Transverse colon (tissue), 4 donors: ENCODE data around the gene ZNF629. TPM values are rescaled to one million over a fixed set of nuclear protein-coding genes. Genes with fewer than 3 reads are reported as not detected.

ENCODE experiments used
- DNase-seq: peaks from one replicate; pipeline ENCODE4 v3.0.0-alpha.2; 2019
- H3K27ac ChIP-seq, 4 donors: fragments of 200-600 bp; sonication (generic); 2 replicates each; pipeline ENCODE4 v1.5.1; 2016 to 2018; ENCODE audit warnings: inconsistent platforms in 4 of 4
- H3K27me3 ChIP-seq: fragments of 200-600 bp; sonication (generic); 2 replicates; pipeline ENCODE4 v1.5.1; 2017; ENCODE audit warnings: inconsistent platforms
- H3K36me3 ChIP-seq, 4 donors: fragments of 200-600 bp; sonication (generic); 2 replicates each; pipeline ENCODE4 v1.5.1; 2017 to 2019; ENCODE audit warnings: inconsistent platforms in 4 of 4
- H3K4me1 ChIP-seq, 4 donors: fragments of 200-600 bp; sonication (generic); 2 replicates each; pipeline ENCODE4 v1.5.1; 2017 to 2020; ENCODE audit warnings: inconsistent platforms in 4 of 4
- H3K4me3 ChIP-seq, 4 donors: fragments of 200-600 bp; sonication (generic); 1 replicate in 1 of 4; 2 replicates in 3 of 4; pipeline versions ENCODE4 v1.5.1 to v1.6.1; 2017 to 2019; ENCODE audit warnings: inconsistent platforms in 4 of 4
- H3K9me3 ChIP-seq, 2 donors: fragments of 200-600 bp; sonication (generic); 2 replicates each; pipeline ENCODE4 v1.5.1; 2017 to 2019; ENCODE audit warnings: inconsistent platforms in 2 of 2
- CTCF ChIP-seq, 5 experiments: fragments of 200-600 bp in 3 of 5; fragments of 450-650 bp in 2 of 5; sonication (generic) in 3 of 5; IDR thresholded peaks; 1 replicate in 2 of 5; 2 replicates in 3 of 5; pipeline ENCODE4 v1.5.1; 2016 to 2017; ENCODE audit warnings: antibody characterized with exemption in 5 of 5, inconsistent platforms in 3 of 5, mild to moderate bottlenecking in 2 of 5, moderate library complexity in 1 of 5
- EP300 ChIP-seq: sonication (generic); formaldehyde crosslinking; IDR thresholded peaks from one replicate; pipeline ENCODE4 v1.6.1; 2017; ENCODE audit warnings: antibody characterized with exemption, low read depth
- POLR2A ChIP-seq: fragments of 450-650 bp; IDR thresholded peaks from one replicate; pipeline ENCODE4 v1.6.1; 2016; ENCODE audit warnings: antibody characterized with exemption, mild to moderate bottlenecking, moderate library complexity
- POLR2AphosphoS5 ChIP-seq, 3 donors: sonication (generic); formaldehyde crosslinking; IDR thresholded peaks; one replicate each; pipeline ENCODE4 v1.6.1; 2016; ENCODE audit warnings: antibody characterized with exemption in 3 of 3
- WGBS, 2 donors: methylation state at CpG; one replicate each; pipeline ENCODE4 v1.1.5; 2018; ENCODE audit warnings: low coverage in 1 of 2; 5-methylcytosine and 5-hydroxymethylcytosine counted together
- in situ Hi-C, 4 donors: fragments of 200-750 bp; cut with MboI; loops; one replicate each; pipeline versions ENCODE4 v1.15.0 to v1.15.1; 2017; ENCODE audit warnings: low sequenced_read_pairs in 3 of 4, low pct_ligation_motif_present in 1 of 4, low pct_unique_long_range_greater_than_20kb in 1 of 4
- intact Hi-C: fragments of 100-400 bp; cut with DNase I; formaldehyde crosslinking; loops from one replicate; pipeline ENCODE4 v1.15.1; 2023; ENCODE audit warnings: low total_unique reads
- total RNA-seq, 4 donors: library from RNA; depleted of rRNA; stranded (reverse); fragments of >200 nt; gene quantifications; one replicate each; pipeline ENCODE4 v1.1.0, GENCODE V29; 2016

ZNF629 gene
- total RNA-seq, 4 donors from 2014 or later: 13.5 to 29.9 (median 16.4) TPM

GRCh38 chr16:30768583-30769181 is 18.3 kb downstream of the ZNF629 start:
- intact Hi-C loops (loop anchor here (10.0 kb wide), 1 partner anchor 64 kb away; no protein-coding TSS in a partner anchor), in situ Hi-C loops (no loop called here)
- DNase-seq: no peak

GRCh38 chr16:30767767-30768465 is 19.1 kb downstream of the ZNF629 start:
- Histone ChIP-seq H3K27me3 (no peaks in the 10 kb centered on the region), H3K4me3 (no peak overlapping the region), H3K9me3 (no peaks in the 10 kb centered on the region), H3K27ac (no peak overlapping the region), H3K4me1 (peaks cover 9 to 16% (median 11%) of the 10 kb centered on the region in 4 donors), H3K36me3 (peaks cover 0 to 78% (median 37%) of the 10 kb centered on the region in 4 donors)
- TF ChIP-seq CTCF (IDR thresholded peaks at IDR 0.05) (no peak), EP300 (no peak), POLR2AphosphoS5 (IDR thresholded peaks at IDR 0.05) (no peak), POLR2A (no peak)
- in situ Hi-C loops (no loop called here), intact Hi-C loops (loop anchor here (10.0 kb wide), 1 partner anchor 63 kb away; no protein-coding TSS in a partner anchor)
- no peak for DNase-seq
- WGBS, 2 donors: 92 to 93% methylated on average over 2 to 18 of the region's 18 CpGs

More at GRCh38 chr16:30768583-30769181, 18.3 kb downstream of the ZNF629 start:
- Histone ChIP-seq H3K9me3 (no peaks in the 10 kb centered on the region), H3K36me3 (peaks cover 0 to 78% (median 37%) of the 10 kb centered on the region in 4 donors), H3K27me3 (no peaks in the 10 kb centered on the region), H3K27ac (no peak overlapping the region), H3K4me1 (peaks cover 1 to 8% (median 4%) of the 10 kb centered on the region in 4 donors), H3K4me3 (no peak overlapping the region)
- TF ChIP-seq EP300 (no peak), CTCF (IDR thresholded peaks at IDR 0.05) (no peak), POLR2A (no peak), POLR2AphosphoS5 (IDR thresholded peaks at IDR 0.05) (no peak)
- 98% methylated on average over 23 of the region's 23 CpGs; no CpG with 5 or more reads in 1 of the 2 donors for WGBS, 2 donors

GRCh38 chr16:30766933-30767284 is 20.1 kb downstream of the ZNF629 start:
- Histone ChIP-seq H3K4me3 (no peak overlapping the region), H3K4me1 (peaks cover 13 to 21% (median 15%) of the 10 kb centered on the region in 4 donors), H3K9me3 (no peaks in the 10 kb centered on the region), H3K27ac (no peak overlapping the region), H3K36me3 (peaks cover 0 to 71% (median 32%) of the 10 kb centered on the region in 4 donors), H3K27me3 (no peaks in the 10 kb centered on the region)
- intact Hi-C loops: loop anchor here (10.0 kb wide), 1 partner anchor 62 kb away; no protein-coding TSS in a partner anchor
- DNase-seq: no peak
- no peak for TF ChIP-seq POLR2A
- no peak for TF ChIP-seq CTCF (IDR thresholded peaks at IDR 0.05)
- TF ChIP-seq EP300: no peak
- TF ChIP-seq POLR2AphosphoS5 (IDR thresholded peaks at IDR 0.05): no peak
- in situ Hi-C loops: no loop called here
- 86 to 100% methylated on average over 1 to 4 of the region's 4 CpGs for WGBS, 2 donors

- H3K36me3 ChIP-seq: peaks cover 0 to 67% (median 29%) of the 10 kb centered on the region in 4 donors
- TF ChIP-seq POLR2A (no peak), POLR2AphosphoS5 (IDR thresholded peaks at IDR 0.05) (no peak), CTCF (IDR thresholded peaks at IDR 0.05) (no peak), EP300 (no peak)
- intact Hi-C loops: loop anchor here (10.0 kb wide), 1 partner anchor 62 kb away; no protein-coding TSS in a partner anchor
- no peak overlapping the region for H3K27ac ChIP-seq
- 93 to 100% methylated on average over 2 to 29 of the region's 29 CpGs for WGBS, 2 donors
- H3K27me3 ChIP-seq: no peaks in the 10 kb centered on the region
- peaks cover 13 to 21% (median 16%) of the 10 kb centered on the region in 4 donors for H3K4me1 ChIP-seq
- in situ Hi-C loops: no loop called here
- H3K9me3 ChIP-seq: no peaks in the 10 kb centered on the region
- H3K4me3 ChIP-seq: no peak overlapping the region
- no peak for DNase-seq
Measured at GRCh38 chr16:30766206-30766932, 20.6 kb downstream of the ZNF629 start.
